Osteocyte (in vitro differentiated cells): ENCODE results near the gene RRP12. TPM values are rescaled to one million over a fixed set of nuclear protein-coding genes. Genes with fewer than 3 reads are reported as not detected.

Experiments
- DNase-seq: peaks from one replicate; pipeline ENCODE4 v3.0.0; 2021; ENCODE audit warnings: mixed read lengths; ENCODE audit not compliant: unreplicated experiment; ENCODE audit errors: extremely low spot score
- H3K27ac Mint-ChIP-seq: one replicate; pipeline ENCODE4 v1.8.0; 2021; ENCODE audit warnings: mild to moderate bottlenecking, mixed read lengths; ENCODE audit not compliant: unreplicated experiment
- H3K27me3 Mint-ChIP-seq: one replicate; pipeline ENCODE4 v1.8.0; 2021; ENCODE audit warnings: mixed read lengths; ENCODE audit not compliant: unreplicated experiment
- H3K36me3 Mint-ChIP-seq: one replicate; pipeline ENCODE4 v1.8.0; 2021; ENCODE audit warnings: mixed read lengths; ENCODE audit not compliant: unreplicated experiment
- H3K4me1 Mint-ChIP-seq: one replicate; pipeline ENCODE4 v1.8.0; 2021; ENCODE audit warnings: mixed read lengths; ENCODE audit not compliant: unreplicated experiment
- H3K4me3 Mint-ChIP-seq: one replicate; pipeline ENCODE4 v1.8.0; 2021; ENCODE audit warnings: mild to moderate bottlenecking, moderate library complexity, mixed read lengths; ENCODE audit not compliant: unreplicated experiment
- H3K9me3 Mint-ChIP-seq: one replicate; pipeline ENCODE4 v1.8.0; 2021; ENCODE audit warnings: mixed read lengths; ENCODE audit not compliant: unreplicated experiment
- CTCF ChIP-seq: fragments of 200-600 bp; sonication (generic); IDR thresholded peaks from 2 replicates; pipeline ENCODE4 v1.5.0; 2021; ENCODE audit warnings: antibody characterized with exemption, mild to moderate bottlenecking, moderate library complexity
- total RNA-seq: library from RNA; stranded (reverse); gene quantifications from 2 replicates; pipeline ENCODE4 v1.2.1, GENCODE V29; 2021

Gene RRP12
- total RNA-seq, 1 donor from 2014 or later, result 30.1 TPM

GRCh38 chr10:97416565-97416964, 15.4 kb upstream of the RRP12 start:
- Mint-ChIP-seq H3K27ac (no peak overlapping the region), H3K4me1 (peaks cover 9% of the 10 kb centered on the region), H3K4me3 (no peak overlapping the region), H3K9me3 (no peaks in the 10 kb centered on the region), H3K27me3 (no peaks in the 10 kb centered on the region), H3K36me3 (peaks cover 2% of the 10 kb centered on the region)
- DNase-seq, result no peak
- no peak for TF ChIP-seq CTCF

DNA sequence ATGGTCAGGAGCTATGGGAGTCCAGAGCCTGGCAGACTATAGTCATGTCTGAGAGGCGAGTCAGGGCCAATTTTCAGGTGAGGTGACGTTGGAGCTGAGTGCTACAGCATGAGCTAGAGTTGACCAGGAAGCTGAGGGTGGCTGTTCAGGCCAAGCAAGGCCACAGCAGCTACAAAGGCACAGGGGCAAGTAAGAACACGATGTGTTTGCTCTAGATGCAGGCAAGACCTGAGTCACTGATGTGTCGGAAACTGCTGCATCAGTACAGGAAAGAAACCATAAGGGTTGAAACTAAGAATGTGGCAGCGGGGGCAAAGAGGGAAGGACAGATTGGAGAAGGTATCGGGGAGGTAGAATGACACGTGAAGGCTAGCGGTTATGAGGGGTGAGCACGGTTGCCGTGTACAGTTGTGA, 11.8 kb upstream of the RRP12 start:
- no peaks in the 10 kb centered on the region for H3K36me3 Mint-ChIP-seq
- H3K27ac Mint-ChIP-seq, result no peak overlapping the region
- H3K4me1 Mint-ChIP-seq, result peaks cover 3% of the 10 kb centered on the region
- no peak for DNase-seq
- H3K9me3 Mint-ChIP-seq, result no peaks in the 10 kb centered on the region
- TF ChIP-seq CTCF, result no peak
- no peaks in the 10 kb centered on the region for H3K27me3 Mint-ChIP-seq
- H3K4me3 Mint-ChIP-seq, result no peak overlapping the region

- H3K9me3 Mint-ChIP-seq, result no peaks in the 10 kb centered on the region
- no peak for TF ChIP-seq CTCF
- no peak overlapping the region for H3K27ac Mint-ChIP-seq
- H3K27me3 Mint-ChIP-seq, result no peaks in the 10 kb centered on the region
- DNase-seq, result no peak
- peaks cover 5% of the 10 kb centered on the region for H3K4me1 Mint-ChIP-seq
- H3K4me3 Mint-ChIP-seq, result no peak overlapping the region
- H3K36me3 Mint-ChIP-seq, result no peaks in the 10 kb centered on the region
Observed at GRCh38 chr10:97411406-97411805, 10.3 kb upstream of the RRP12 start.

DNA sequence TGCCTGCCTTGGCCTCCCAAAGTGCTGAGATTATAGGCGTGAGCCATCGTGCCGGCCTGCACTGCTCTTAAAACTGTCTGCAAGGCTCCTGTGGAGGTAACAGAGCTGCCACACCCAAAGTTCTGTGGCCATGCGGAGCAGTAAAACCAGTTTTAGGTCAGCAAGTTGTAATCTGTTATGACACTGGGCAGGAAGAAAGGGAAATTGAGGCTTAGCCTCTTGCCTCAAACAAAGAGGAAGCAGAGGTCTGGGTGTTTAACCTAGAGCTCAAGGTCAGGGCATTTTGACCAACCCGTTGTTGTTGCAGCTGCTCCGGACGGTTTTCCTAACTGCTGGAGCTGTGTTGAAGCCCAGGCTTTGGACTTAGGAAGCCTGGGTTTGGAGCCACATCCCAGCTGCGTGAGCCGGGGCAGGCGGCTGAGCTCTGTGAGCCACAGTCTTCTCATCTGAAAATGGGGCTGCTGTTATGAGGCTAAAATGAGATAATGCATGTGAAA, 7.4 kb upstream of the RRP12 start:
- Mint-ChIP-seq H3K27ac (no peak overlapping the region), H3K9me3 (no peaks in the 10 kb centered on the region), H3K36me3 (no peaks in the 10 kb centered on the region), H3K27me3 (no peaks in the 10 kb centered on the region), H3K4me1 (peaks cover 2% of the 10 kb centered on the region), H3K4me3 (no peak overlapping the region)
- no peak for TF ChIP-seq CTCF
- no peak for DNase-seq

- no peaks in the 10 kb centered on the region for H3K27me3 Mint-ChIP-seq
- no peaks in the 10 kb centered on the region for H3K36me3 Mint-ChIP-seq
- H3K4me3 Mint-ChIP-seq, result no peak overlapping the region
- H3K4me1 Mint-ChIP-seq, result peaks cover 2% of the 10 kb centered on the region
- no peaks in the 10 kb centered on the region for H3K9me3 Mint-ChIP-seq
- DNase-seq, result no peak
- no peak overlapping the region for H3K27ac Mint-ChIP-seq
- TF ChIP-seq CTCF, result no peak
Observed at GRCh38 chr10:97407952-97408248, 6.8 kb upstream of the RRP12 start.
